Measurements from ENCODE around the gene NGFR. TPM values are rescaled to one million over a fixed set of nuclear protein-coding genes. Genes with fewer than 3 reads are reported as not detected.

The NGFR gene
- total RNA-seq, 1 experiment from 2014 or later = 11.3 TPM

- TF ChIP-seq FOXK1 (CRISPR knock-in tag; IDR thresholded peaks at IDR 0.05) (no peak), ZNF281 (CRISPR knock-in tag; IDR thresholded peaks at IDR 0.05) (no peak), ZBTB43 (CRISPR knock-in tag; IDR thresholded peaks at IDR 0.05) (no peak), USF1 (CRISPR knock-in tag; IDR thresholded peaks at IDR 0.05) (no peak)
Measured at GRCh38 chr17:49511810-49512209, 16.7 kb downstream of the NGFR start (continued).

- TF ChIP-seq SOX15 (CRISPR knock-in tag; IDR thresholded peaks at IDR 0.05) (no peak), JUN (CRISPR knock-in tag; IDR thresholded peaks at IDR 0.05) (no peak), KAT7 (CRISPR knock-in tag; IDR thresholded peaks at IDR 0.05; ENCODE audit: borderline replicate concordance) (no peak), AR (CRISPR knock-in tag; IDR thresholded peaks at IDR 0.05) (no peak), ERG (CRISPR knock-in tag; IDR thresholded peaks at IDR 0.05) (no peak), HMGXB4 (CRISPR knock-in tag; IDR thresholded peaks at IDR 0.05) (no peak), CREM (CRISPR knock-in tag; IDR thresholded peaks at IDR 0.05) (no peak), TCF7 (CRISPR knock-in tag; IDR thresholded peaks at IDR 0.05; ENCODE audit: low read depth) (no peak), NFYB (CRISPR knock-in tag; conservative IDR thresholded peaks at IDR 0.05; ENCODE audit: low read depth) (no peak), ESRRA (CRISPR knock-in tag; IDR thresholded peaks at IDR 0.05; ENCODE audit: borderline replicate concordance) (no peak), ZNF425 (CRISPR knock-in tag; conservative IDR thresholded peaks at IDR 0.05) (no peak), ZNF219 (CRISPR knock-in tag; IDR thresholded peaks at IDR 0.05; ENCODE audit: borderline replicate concordance) (no peak), JAZF1 (CRISPR knock-in tag; IDR thresholded peaks at IDR 0.05) (no peak), MAX (CRISPR knock-in tag; IDR thresholded peaks at IDR 0.05) (no peak), GRHL2 (CRISPR knock-in tag; IDR thresholded peaks at IDR 0.05; ENCODE audit: insufficient replicate concordance, severe bottlenecking) (no peak)
- Mint-ChIP-seq H3K9me3 (no peaks in the 10 kb centered on the region), H3K4me1 (peaks cover 69% of the 10 kb centered on the region), H3K36me3 (no peaks in the 10 kb centered on the region), H3K4me3 (no peak overlapping the region), H3K27ac (no peak overlapping the region), H3K27me3 (ENCODE audit: low read depth) (no peaks in the 10 kb centered on the region)
- POLR2A ChIA-PET = interaction anchor here (0.9 kb wide), 1 partner anchor 276 kb away, joined by 3 read pairs; the partner anchor contains the start of gene KAT7
- ATAC-seq = no peak
- DNase-seq (ENCODE audit: low spot score) = peak; percentile 45
- CTCF ChIA-PET = interaction anchor here (1.0 to 13.5 kb wide), 12 partner anchors 9 to 104 kb away, joined by 3 to 199 read pairs (median 6); partner anchors contain the start of genes NGFR and PHB1
Measured at GRCh38 chr17:49512296-49513043, 17.4 kb downstream of the NGFR start.

All from WTC11 (cell line).